Stimulated activated CD4-positive, alpha-beta T cell treated with anti-CD3 and anti-CD28 coated beads, Interleukin-4, amount 100 ng/mL, for 24 hours (primary cell): ENCODE results near the gene EIF4E1B.

Experiments used
- DNase-seq: peaks from one replicate; pipeline ENCODE4 v3.0.0-alpha.2; 2020

The EIF4E1B gene

DNA sequence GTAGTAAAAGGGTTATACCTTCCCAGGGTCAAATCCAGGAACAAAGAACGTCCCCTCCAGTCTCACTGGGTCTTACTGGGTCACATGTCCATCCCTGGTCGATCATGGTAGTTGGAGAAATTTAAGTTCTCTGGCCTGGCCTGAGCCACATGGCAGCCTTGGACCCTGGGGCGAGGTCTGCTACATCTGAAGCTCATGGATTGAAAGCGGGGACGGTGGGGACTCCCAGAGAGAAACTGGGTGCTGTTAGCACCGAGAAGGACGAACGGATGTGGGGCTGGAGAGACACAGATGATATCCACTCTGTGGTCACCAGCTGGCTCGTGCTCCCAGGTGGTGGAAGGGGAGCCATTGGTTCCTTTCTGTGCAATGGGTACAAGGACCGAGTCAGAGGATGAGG lies 63.7 kb downstream of the EIF4E1B start:
- no peak for DNase-seq

DNA sequence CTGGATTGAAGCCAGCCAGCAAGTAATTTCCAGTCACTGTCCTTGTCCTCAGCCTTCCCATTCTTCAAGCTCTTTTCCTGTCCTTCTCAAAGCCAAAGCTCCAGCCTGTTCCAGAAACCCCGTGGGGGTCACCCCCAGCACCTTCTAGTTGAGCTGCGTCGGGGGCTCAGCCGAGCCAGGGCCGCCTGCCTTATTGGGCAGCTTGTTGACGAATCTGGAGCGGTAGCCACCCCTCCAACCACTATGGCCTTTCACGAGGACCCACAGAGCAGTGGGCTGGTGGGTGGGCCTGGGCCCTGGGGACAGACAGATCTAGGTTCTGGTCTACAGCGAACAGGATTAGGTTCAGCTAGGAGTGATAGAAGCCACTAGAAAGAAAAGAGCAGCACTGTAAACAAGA lies 64.2 kb downstream of the EIF4E1B start:
- no peak for DNase-seq

DNA sequence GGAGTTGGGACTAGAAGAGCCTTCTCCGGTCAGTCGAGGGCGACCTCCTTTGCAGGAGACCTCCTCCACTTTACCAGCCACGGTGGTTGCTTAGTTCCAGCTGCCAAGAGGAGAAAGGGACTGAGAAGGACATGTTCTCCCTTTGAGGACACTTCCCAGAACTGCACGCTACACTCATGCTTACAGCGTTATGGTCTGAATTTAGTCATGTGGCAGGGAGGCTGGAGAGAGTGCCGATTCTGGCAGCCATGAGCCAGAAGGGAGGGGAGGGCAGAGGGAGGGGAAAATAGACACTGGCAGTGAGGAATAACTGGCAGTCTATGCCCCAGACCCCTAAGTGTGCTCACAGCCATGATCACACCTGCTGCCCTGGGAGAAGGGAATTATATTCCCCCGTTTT lies 64.6 kb downstream of the EIF4E1B start:
- no peak for DNase-seq
